NCI-H748 (cell line): Measurements from ENCODE around the gene CLDN9.

ENCODE experiments used
- DNase-seq: peaks from one replicate; lab custom pipeline; 2025; ENCODE audit not compliant: unreplicated experiment; lab: John Stamatoyannopoulos, UW

The CLDN9 gene

GRCh38 chr16:2991566-2992261 lies 21.0 kb upstream of the CLDN9 start:
- no peak for DNase-seq

GRCh38 chr16:2992383-2993081 lies 20.2 kb upstream of the CLDN9 start:
- DNase-seq, result no peak

- no peak for DNase-seq
Measured at GRCh38 chr16:2996298-2996697, 16.4 kb upstream of the CLDN9 start.

GRCh38 chr16:2999929-3000328 lies 12.8 kb upstream of the CLDN9 start:
- no peak for DNase-seq

- no peak for DNase-seq
Measured at GRCh38 chr16:3000540-3000939, 12.2 kb upstream of the CLDN9 start.

GRCh38 chr16:3001316-3001715 lies 11.4 kb upstream of the CLDN9 start:
- DNase-seq, result no peak

- peak; percentile 98 for DNase-seq
Measured at GRCh38 chr16:3003582-3004270, 9.0 kb upstream of the CLDN9 start.

GRCh38 chr16:3004319-3004718 lies 8.4 kb upstream of the CLDN9 start:
- peak; percentile 54 for DNase-seq

GRCh38 chr16:3004781-3005284 lies 7.9 kb upstream of the CLDN9 start:
- DNase-seq, result peak; percentile 43

GRCh38 chr16:3007059-3007956 lies 5.4 kb upstream of the CLDN9 start:
- DNase-seq, result no peak

GRCh38 chr16:3007957-3008689 lies 4.6 kb upstream of the CLDN9 start:
- no peak for DNase-seq

GRCh38 chr16:3008690-3009037 lies 4.1 kb upstream of the CLDN9 start:
- no peak for DNase-seq

- DNase-seq, result peak; percentile 27
Measured at GRCh38 chr16:3009568-3010390, 2.9 kb upstream of the CLDN9 start.

GRCh38 chr16:3010510-3010909 lies 2.2 kb upstream of the CLDN9 start:
- no peak for DNase-seq

- peak; percentile 76 for DNase-seq
Measured at GRCh38 chr16:3012246-3012645, 477 bp upstream of the CLDN9 start.

- no peak for DNase-seq
Measured at GRCh38 chr16:3013491-3013951, 798 bp downstream of the CLDN9 start.

- no peak for DNase-seq
Measured at GRCh38 chr16:3013998-3014690, 1.4 kb downstream of the CLDN9 start.

GRCh38 chr16:3014971-3015370 lies 2.2 kb downstream of the CLDN9 start:
- no peak for DNase-seq
